Activated naive CD4-positive, alpha-beta T cell treated with anti-CD3 and anti-CD28 coated beads for 36 hours (primary cell): Measurements from ENCODE around the gene INPP5A. TPM values are rescaled to one million over a fixed set of nuclear protein-coding genes. Genes with fewer than 3 reads are reported as not detected.
A peak's percentile ranks its signal among the peaks of the same experiment; 100 is the strongest.

Source experiments
- CTCF ChIA-PET: fragments of 350-600 bp; sonication (Branson Sonifier 250); formaldehyde crosslinking; loops from one replicate; lab custom pipeline; 2021; ENCODE audit warnings: antibody characterized with exemption; lab: Charles Lee
- DNase-seq: peaks from one replicate; pipeline ENCODE4 v3.0.0-alpha.2; 2020
- H3K27ac Mint-ChIP-seq: one replicate; pipeline ENCODE4 v1.8.0; 2021; ENCODE audit warnings: mild to moderate bottlenecking, mixed read lengths
- H3K27me3 Mint-ChIP-seq: one replicate; pipeline ENCODE4 v1.8.0; 2021; ENCODE audit warnings: low read depth, mixed read lengths
- H3K36me3 Mint-ChIP-seq: one replicate; pipeline ENCODE4 v1.8.0; 2021; ENCODE audit warnings: low read depth, mixed read lengths
- H3K4me1 Mint-ChIP-seq: one replicate; pipeline ENCODE4 v1.8.0; 2021; ENCODE audit warnings: low read depth, mixed read lengths
- H3K4me3 Mint-ChIP-seq: one replicate; pipeline ENCODE4 v1.8.0; 2021; ENCODE audit warnings: mild to moderate bottlenecking, moderate library complexity, mixed read lengths
- H3K9me3 Mint-ChIP-seq: one replicate; pipeline ENCODE4 v1.8.0; 2021; ENCODE audit warnings: mixed read lengths
- intact Hi-C: fragments of 100-400 bp; cut with micrococcal nuclease; formaldehyde crosslinking; loops from one replicate; pipeline ENCODE4 v1.15.1; 2023
- total RNA-seq, 2 experiments: library from RNA; stranded (reverse); gene quantifications; one replicate each; pipeline ENCODE4 v1.2.3, GENCODE V29; 2021

Gene INPP5A
- total RNA-seq, 2 experiments from 2014 or later = 17.3 to 19.5 TPM

DNA sequence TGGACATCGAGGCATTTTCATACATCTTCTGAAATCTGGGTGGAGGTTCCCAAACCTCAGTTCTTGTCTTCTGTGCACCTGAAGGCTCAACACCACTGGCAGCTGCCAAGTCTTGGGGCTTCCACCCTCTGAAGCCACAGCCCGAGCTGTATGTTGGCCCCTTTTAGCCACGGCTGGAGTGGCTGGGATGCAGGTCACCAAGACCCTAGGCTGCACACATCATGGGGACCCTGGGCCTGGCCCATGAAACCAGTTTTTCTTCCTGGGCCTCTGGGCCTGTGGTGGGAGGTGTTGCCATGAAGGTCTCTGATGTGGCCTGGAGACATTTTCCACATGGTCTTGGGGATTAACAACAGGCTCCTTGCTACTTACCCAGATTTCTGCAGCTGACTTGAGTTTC lies 62.1 kb downstream of the INPP5A start:
- Mint-ChIP-seq H3K27me3 (no peaks in the 10 kb centered on the region), H3K4me1 (peaks cover 19% of the 10 kb centered on the region), H3K9me3 (peaks cover 23% of the 10 kb centered on the region), H3K4me3 (no peak overlapping the region), H3K27ac (no peak overlapping the region), H3K36me3 (peaks cover 18% of the 10 kb centered on the region)
- no peak for DNase-seq
- intact Hi-C loops = no loop called here
- CTCF ChIA-PET = no interaction called here

DNA sequence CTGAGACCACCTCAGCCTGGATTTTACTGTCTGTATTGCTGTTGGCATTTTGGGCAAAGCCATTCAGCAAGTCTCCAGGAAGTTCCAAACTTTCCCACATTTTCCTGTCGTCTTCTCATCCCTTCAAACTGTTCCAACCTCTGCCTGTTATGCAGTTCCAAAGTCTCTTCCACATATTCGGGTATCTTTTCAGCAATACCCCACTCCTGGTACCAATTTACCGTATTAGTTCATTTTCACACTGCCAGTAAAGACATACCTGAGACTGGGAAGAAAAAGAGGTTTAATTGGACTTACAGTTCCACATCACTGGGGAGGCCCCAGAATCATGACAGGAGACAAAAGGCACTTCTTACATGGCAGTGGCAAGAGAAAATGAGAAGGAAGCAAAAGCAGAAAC lies 62.8 kb downstream of the INPP5A start:
- H3K4me1 Mint-ChIP-seq = peaks cover 18% of the 10 kb centered on the region
- no peak overlapping the region for H3K4me3 Mint-ChIP-seq
- DNase-seq = no peak
- peaks cover 18% of the 10 kb centered on the region for H3K36me3 Mint-ChIP-seq
- peaks cover 23% of the 10 kb centered on the region for H3K9me3 Mint-ChIP-seq
- intact Hi-C loops = no loop called here
- no peak overlapping the region for H3K27ac Mint-ChIP-seq
- CTCF ChIA-PET = no interaction called here
- H3K27me3 Mint-ChIP-seq = no peaks in the 10 kb centered on the region

DNA sequence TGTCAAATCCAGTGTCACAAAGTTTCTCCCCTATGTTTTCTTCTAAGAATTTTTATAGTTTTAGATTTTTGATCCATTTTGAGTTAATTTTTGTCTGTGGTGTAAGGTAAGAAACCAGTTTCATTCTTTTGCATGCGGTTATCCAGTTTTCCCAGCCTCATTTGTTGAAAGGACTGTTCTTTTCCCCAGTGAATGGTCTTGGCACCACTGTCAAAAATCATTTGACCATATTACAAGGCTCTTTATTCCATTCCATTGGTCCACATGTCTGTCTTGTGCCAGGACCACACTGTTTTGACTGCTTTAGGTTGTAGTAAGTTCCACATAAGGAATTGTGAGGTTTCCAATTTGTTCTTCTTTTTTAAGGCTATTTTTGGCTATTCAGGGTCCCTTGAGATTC lies 64.0 kb downstream of the INPP5A start:
- H3K27me3 Mint-ChIP-seq = no peaks in the 10 kb centered on the region
- CTCF ChIA-PET = no interaction called here
- H3K27ac Mint-ChIP-seq = no peak overlapping the region
- peaks cover 18% of the 10 kb centered on the region for H3K36me3 Mint-ChIP-seq
- H3K4me3 Mint-ChIP-seq = no peak overlapping the region
- intact Hi-C loops = no loop called here
- peaks cover 15% of the 10 kb centered on the region for H3K4me1 Mint-ChIP-seq
- H3K9me3 Mint-ChIP-seq = peaks cover 23% of the 10 kb centered on the region
- DNase-seq = no peak

DNA sequence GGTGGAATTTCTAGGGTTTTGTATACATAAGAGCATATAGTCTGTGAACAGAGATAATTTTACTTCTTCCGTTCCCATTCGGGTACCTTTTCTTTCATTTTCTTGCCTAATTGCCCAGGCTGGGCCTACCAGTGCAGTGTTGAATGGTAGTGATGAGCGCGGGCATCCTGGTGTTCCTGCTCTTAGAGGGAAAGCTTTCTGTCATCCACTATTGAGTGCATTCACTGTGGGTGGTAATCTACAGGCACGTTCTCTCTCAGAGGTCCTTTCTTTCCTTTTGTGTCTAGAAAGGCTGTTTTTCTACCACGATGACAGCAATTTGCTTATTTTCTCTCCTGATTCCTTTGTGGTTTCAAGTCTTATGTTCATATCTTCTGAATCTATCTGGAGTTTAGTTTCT lies 65.0 kb downstream of the INPP5A start:
- CTCF ChIA-PET = no interaction called here
- Mint-ChIP-seq H3K9me3 (peaks cover 23% of the 10 kb centered on the region), H3K36me3 (peaks cover 18% of the 10 kb centered on the region), H3K4me1 (peaks cover 11% of the 10 kb centered on the region), H3K27ac (no peak overlapping the region), H3K27me3 (no peaks in the 10 kb centered on the region), H3K4me3 (no peak overlapping the region)
- no peak for DNase-seq
- intact Hi-C loops = no loop called here

DNA sequence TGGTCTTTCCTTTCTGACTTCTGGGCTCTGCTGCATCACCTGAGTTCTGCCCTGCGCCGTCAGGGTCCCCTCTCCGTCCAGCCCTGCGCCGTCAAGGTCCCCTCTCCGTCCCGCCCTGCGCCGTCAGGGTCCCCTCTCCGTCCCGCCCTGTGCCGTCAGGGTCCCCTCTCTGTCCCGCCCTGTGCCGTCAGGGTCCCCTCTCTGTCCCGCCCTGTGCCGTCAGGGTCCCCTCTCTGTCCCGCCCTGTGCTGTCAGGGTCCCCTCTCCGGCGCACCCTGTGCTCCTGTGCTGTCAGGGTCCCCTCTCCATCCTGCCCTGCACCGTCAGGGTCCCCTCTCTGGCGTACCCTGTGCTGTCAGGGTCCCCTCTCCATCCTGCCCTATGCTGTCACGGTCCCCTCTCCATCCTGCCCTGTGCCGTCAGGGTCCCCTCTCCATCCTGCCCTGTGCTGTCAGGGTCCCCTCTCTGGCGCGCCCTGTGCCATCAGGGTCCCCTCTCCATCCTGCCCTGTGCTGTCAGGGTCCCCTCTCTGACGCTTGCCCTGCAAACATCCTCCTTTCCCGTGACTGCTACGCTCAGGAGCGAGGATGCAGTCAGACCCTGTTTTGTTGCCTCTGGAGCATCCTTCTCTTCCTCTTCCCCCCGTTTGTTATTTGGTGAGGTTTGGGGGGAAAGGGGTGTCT lies 66.4 kb downstream of the INPP5A start:
- peaks cover 10% of the 10 kb centered on the region for H3K36me3 Mint-ChIP-seq
- H3K4me3 Mint-ChIP-seq = no peak overlapping the region
- H3K9me3 Mint-ChIP-seq = peaks cover 16% of the 10 kb centered on the region
- DNase-seq = no peak
- intact Hi-C loops = no loop called here
- CTCF ChIA-PET = interaction anchor here (0.6 kb wide), 1 partner anchor 582 kb away, joined by 3 read pairs; no protein-coding TSS in a partner anchor
- no peaks in the 10 kb centered on the region for H3K27me3 Mint-ChIP-seq
- peaks cover 18% of the 10 kb centered on the region for H3K4me1 Mint-ChIP-seq
- no peak overlapping the region for H3K27ac Mint-ChIP-seq

DNA sequence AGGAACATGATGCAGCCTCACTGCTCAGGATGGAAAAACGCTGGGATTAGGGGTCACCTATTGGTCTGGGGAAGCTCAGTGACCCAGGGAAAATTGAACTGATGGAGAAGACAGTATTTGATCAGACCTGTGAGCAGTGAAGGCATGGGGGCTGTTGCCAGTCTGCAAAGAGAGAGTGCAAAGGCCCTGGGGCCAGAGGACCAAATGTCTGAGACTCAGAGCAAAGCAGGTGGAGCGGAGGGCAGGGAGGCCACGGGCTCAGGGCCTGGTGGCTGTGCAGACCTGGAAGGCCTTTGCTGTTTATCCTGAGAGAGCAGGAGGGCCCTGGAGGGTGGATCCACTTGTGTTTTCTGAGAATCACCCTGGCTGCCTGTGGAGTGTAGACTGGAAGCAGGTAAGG lies 67.1 kb downstream of the INPP5A start:
- Mint-ChIP-seq H3K36me3 (peaks cover 9% of the 10 kb centered on the region), H3K9me3 (peaks cover 9% of the 10 kb centered on the region), H3K27ac (no peak overlapping the region), H3K4me1 (peaks cover 23% of the 10 kb centered on the region), H3K4me3 (no peak overlapping the region), H3K27me3 (no peaks in the 10 kb centered on the region)
- no peak for DNase-seq
- intact Hi-C loops = no loop called here
- CTCF ChIA-PET = interaction anchor here (0.6 kb wide), 1 partner anchor 582 kb away, joined by 3 read pairs; no protein-coding TSS in a partner anchor

DNA sequence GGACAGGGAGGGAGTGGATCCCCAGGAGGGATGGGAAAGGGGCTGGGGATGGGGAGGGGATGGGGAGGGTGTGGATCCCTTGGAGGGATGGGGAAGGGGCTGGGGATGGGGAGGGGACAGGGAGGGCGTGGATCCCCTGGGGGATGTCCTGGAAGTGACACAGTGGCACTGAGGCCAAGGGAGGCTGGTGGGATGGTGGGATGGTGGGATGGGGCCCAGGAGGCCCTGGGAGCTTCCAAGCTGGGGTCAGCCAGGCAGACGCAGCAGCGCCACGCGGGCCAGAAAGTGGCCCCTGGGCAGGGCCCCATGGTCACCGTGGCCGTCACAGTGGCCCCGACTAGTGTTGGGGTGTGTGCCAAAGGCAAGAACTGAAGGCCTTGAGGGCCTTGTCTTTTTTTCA lies 67.8 kb downstream of the INPP5A start:
- CTCF ChIA-PET = no interaction called here
- intact Hi-C loops = no loop called here
- no peak overlapping the region for H3K27ac Mint-ChIP-seq
- peaks cover 23% of the 10 kb centered on the region for H3K4me1 Mint-ChIP-seq
- H3K27me3 Mint-ChIP-seq = no peaks in the 10 kb centered on the region
- no peak for DNase-seq
- H3K9me3 Mint-ChIP-seq = peaks cover 3% of the 10 kb centered on the region
- peaks cover 4% of the 10 kb centered on the region for H3K36me3 Mint-ChIP-seq
- no peak overlapping the region for H3K4me3 Mint-ChIP-seq

DNA sequence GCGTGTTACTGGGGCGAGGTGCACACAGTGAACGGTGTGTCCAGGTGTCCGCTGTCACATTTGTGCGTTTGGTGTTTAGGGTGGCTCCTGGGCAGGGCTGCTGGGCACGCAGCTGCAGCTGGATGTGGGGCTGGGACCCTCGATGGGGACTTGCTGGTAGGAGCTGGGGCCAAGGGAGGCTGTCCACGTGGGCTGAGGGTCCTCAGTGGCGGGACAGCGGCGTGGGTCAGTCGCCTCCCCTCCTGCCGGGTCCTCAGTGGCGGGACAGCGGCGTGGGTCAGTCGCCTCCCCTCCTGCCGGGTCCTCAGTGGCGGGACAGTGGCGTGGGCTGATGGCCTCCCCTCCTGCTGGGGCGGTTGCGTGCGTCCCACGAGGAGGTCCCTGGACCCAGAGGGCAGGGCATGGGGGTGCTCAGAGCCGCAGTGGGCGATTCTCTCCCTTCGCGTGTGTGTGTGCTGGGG lies 68.5 kb downstream of the INPP5A start:
- no peak overlapping the region for H3K27ac Mint-ChIP-seq
- peaks cover 6% of the 10 kb centered on the region for H3K36me3 Mint-ChIP-seq
- intact Hi-C loops = no loop called here
- CTCF ChIA-PET = no interaction called here
- H3K27me3 Mint-ChIP-seq = no peaks in the 10 kb centered on the region
- H3K4me1 Mint-ChIP-seq = peaks cover 26% of the 10 kb centered on the region
- no peak for DNase-seq
- H3K9me3 Mint-ChIP-seq = no peaks in the 10 kb centered on the region
- no peak overlapping the region for H3K4me3 Mint-ChIP-seq

DNA sequence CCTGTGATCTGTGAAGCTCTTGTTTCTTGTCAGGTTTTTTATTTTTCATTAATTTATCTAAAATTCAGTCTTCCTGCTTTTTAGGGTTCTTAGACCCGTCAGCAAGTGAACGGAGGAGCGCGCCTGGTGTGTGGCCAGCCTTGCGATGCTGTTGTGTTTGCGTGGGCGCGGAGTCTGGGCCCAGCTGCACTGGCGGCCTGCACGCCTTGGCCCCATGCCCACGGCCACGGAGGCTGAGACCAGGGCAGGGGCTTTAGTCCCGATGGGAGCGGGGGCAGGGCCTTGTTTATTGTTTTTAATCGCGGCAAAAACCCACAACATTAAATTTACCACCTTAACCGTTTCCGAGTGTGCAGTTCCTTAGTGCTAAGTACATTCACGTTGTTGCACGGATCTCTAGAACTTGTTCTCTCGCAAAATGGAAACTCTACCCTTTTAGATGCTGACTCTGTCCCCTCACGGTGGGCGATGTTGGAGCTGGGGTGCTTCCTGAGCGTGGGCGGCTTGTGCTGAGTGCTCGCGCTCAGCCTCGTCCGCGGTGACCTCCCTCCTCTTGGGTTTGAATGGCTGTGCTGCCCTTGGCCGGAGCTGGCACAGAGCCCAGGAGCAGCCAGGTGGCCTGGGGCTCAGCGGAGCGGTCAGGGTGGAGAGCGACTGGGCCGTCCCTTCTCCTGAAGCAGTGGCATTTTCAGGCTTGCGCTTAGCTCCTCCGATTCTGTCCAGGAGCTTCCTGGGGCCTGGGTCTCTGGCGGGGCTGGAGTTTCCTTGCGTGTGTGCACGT lies 69.1 kb downstream of the INPP5A start:
- Mint-ChIP-seq H3K9me3 (no peaks in the 10 kb centered on the region), H3K27ac (no peak overlapping the region), H3K4me1 (peaks cover 29% of the 10 kb centered on the region), H3K27me3 (no peaks in the 10 kb centered on the region), H3K36me3 (peaks cover 6% of the 10 kb centered on the region), H3K4me3 (no peak overlapping the region)
- intact Hi-C loops = no loop called here
- peak; percentile 2 for DNase-seq
- CTCF ChIA-PET = no interaction called here

DNA sequence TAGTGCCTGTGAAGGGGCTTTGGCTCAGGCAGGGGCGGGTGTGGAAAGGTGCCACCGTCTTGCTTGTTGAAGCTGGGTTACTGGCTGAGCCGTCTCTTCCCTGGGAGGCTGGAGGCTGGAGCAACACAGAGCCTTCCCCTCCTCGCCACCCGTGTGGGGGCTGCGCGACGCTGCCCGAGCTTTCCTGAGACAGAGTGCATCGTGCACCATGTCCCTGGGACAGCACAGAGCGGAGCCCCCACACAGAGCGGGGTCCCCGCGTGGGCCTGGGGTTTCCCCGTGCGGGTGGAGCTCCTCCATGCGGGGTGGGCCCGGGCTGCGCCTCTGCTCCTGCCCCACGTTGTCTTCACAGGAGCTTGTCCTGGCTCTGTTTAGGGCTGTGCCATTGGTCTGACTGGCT lies 69.9 kb downstream of the INPP5A start:
- peaks cover 37% of the 10 kb centered on the region for H3K4me1 Mint-ChIP-seq
- CTCF ChIA-PET = interaction anchor here (0.5 kb wide), 1 partner anchor 160 kb away, joined by 3 read pairs; no protein-coding TSS in a partner anchor

DNA sequence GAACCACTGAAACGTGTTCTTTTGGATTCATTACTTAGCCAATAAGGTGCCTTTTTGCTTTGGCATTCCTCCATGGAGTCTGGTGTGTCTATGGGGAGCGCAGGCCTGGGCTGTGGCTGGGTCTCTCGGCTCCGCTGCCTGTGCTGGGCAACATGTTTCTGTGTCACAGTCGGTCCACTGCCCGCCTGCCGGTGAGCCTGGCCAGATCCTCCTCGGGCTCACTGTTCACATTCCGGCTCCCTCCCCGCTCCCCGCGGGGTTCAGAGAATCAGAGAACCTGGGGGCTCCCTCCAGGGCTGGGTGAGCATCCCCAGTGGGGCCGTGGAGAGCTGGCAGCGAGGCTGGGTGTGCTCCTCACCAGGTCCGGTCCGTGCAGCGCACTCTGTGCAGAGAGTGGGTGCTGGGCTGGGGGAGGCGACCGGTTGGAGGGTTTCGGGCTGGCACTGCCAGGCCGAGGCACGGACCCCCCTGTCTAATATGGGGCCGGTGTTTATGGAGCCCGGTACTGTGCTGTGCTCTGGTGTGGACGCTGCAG lies 70.4 kb downstream of the INPP5A start:
- Mint-ChIP-seq H3K27ac (no peak overlapping the region), H3K36me3 (peaks cover 6% of the 10 kb centered on the region), H3K9me3 (no peaks in the 10 kb centered on the region), H3K27me3 (no peaks in the 10 kb centered on the region), H3K4me3 (no peak overlapping the region), H3K4me1 (peaks cover 37% of the 10 kb centered on the region)
- CTCF ChIA-PET = interaction anchor here (0.5 kb wide), 1 partner anchor 159 kb away, joined by 3 read pairs; no protein-coding TSS in a partner anchor
- intact Hi-C loops = no loop called here
- no peak for DNase-seq

More for the DNA sequence above, 69.9 kb downstream of the INPP5A start:
- H3K27ac Mint-ChIP-seq = no peak overlapping the region
- H3K36me3 Mint-ChIP-seq = peaks cover 6% of the 10 kb centered on the region
- peak; percentile 1 for DNase-seq
- H3K4me3 Mint-ChIP-seq = no peak overlapping the region
- intact Hi-C loops = no loop called here
- no peaks in the 10 kb centered on the region for H3K9me3 Mint-ChIP-seq
- H3K27me3 Mint-ChIP-seq = no peaks in the 10 kb centered on the region

DNA sequence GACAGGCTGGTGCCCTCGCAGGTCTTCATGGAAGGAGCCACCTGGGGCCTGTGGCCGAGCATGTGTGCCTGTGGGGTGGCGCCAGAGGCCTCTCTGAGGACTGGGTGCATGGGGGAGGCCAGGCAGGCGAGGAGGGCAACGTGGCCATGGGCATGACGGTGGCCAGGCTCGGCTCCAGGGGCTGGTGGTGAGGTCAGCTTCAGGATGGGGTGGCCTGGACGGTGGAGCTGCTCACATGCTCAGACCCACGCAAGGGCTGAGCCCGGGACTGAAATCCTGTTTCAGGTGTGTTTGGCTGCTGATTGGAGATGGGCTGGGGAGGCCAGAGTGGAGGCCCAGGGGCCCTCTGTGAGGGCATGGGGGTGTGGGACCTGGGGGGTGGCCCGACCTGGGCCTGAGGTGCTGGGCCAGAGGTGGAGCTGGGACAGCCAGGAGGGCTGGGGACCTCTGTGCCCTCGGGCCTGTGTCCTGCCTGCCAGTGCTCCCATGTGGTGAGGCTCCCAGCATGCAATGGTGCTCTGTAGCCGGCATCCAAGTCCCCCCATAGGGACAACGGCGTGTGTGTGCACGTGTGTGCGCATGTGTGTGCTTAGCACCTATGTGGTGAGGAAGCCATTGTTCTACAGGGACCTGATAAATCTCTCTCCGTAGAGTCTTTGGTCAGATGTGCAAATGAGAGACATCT lies 71.1 kb downstream of the INPP5A start:
- no peak overlapping the region for H3K4me3 Mint-ChIP-seq
- no peaks in the 10 kb centered on the region for H3K9me3 Mint-ChIP-seq
- CTCF ChIA-PET = no interaction called here
- no peak overlapping the region for H3K27ac Mint-ChIP-seq
- peaks cover 39% of the 10 kb centered on the region for H3K4me1 Mint-ChIP-seq
- no peaks in the 10 kb centered on the region for H3K27me3 Mint-ChIP-seq
- peaks cover 6% of the 10 kb centered on the region for H3K36me3 Mint-ChIP-seq
- no peak for DNase-seq
- intact Hi-C loops = no loop called here
